HAP-1 (cell line): Measurements from ENCODE around the gene CSTB.

ENCODE experiments used
- DNase-seq, 2 experiments: peaks; one replicate each; pipeline ENCODE4 v3.0.0-alpha.2; 2016 to 2020; ENCODE audit warnings: low spot score in 2 of 2
- H3K27me3 ChIP-seq: fragments of 250-450 bp; sonication (Bioruptor Pico); 2 replicates; pipeline ENCODE4 v1.5.1; 2020; ENCODE audit warnings: low read depth, mild to moderate bottlenecking, moderate library complexity
- H3K36me3 ChIP-seq: fragments of 250-450 bp; sonication (Bioruptor Pico); replicated peaks from 2 replicates; pipeline ENCODE4 v1.5.1; 2020; ENCODE audit warnings: mild to moderate bottlenecking
- H3K4me1 ChIP-seq: fragments of 250-450 bp; sonication (Bioruptor Pico); 2 replicates; pipeline ENCODE4 v1.5.1; 2020; ENCODE audit warnings: mild to moderate bottlenecking
- H3K4me3 ChIP-seq: fragments of 250-450 bp; sonication (Bioruptor Pico); 2 replicates; pipeline ENCODE4 v1.5.1; 2020; ENCODE audit warnings: mild to moderate bottlenecking, moderate library complexity
- H3K9me3 ChIP-seq: fragments of 250-450 bp; sonication (Bioruptor Pico); 2 replicates; pipeline ENCODE4 v1.5.1; 2020; ENCODE audit warnings: mild to moderate bottlenecking, moderate library complexity
- in situ Hi-C: fragments of 300-500 bp; cut with MboI; formaldehyde crosslinking; loops from 3 replicates; pipeline ENCODE4 v1.14.3; 2020; ENCODE audit warnings: low sequenced_read_pairs, inconsistent platforms, mixed read lengths

Gene CSTB

GRCh38 chr21:43736224-43736883, 39.8 kb downstream of the CSTB start:
- DNase-seq = no peak
- no peaks in the 10 kb centered on the region for H3K27me3 ChIP-seq
- H3K4me3 ChIP-seq = no peak overlapping the region
- H3K9me3 ChIP-seq = no peaks in the 10 kb centered on the region
- peaks cover 3% of the 10 kb centered on the region; the same call in 1 of the 2 replicates for H3K36me3 ChIP-seq
- in situ Hi-C loops = no loop called here
- H3K4me1 ChIP-seq = no peaks in the 10 kb centered on the region

GRCh38 chr21:43735236-43736091, 40.6 kb downstream of the CSTB start:
- no peaks in the 10 kb centered on the region for H3K4me1 ChIP-seq
- in situ Hi-C loops = no loop called here
- no peak for DNase-seq
- no peaks in the 10 kb centered on the region for H3K27me3 ChIP-seq
- H3K36me3 ChIP-seq = peaks cover 3% of the 10 kb centered on the region; the same call in 1 of the 2 replicates
- no peaks in the 10 kb centered on the region for H3K9me3 ChIP-seq
- no peak overlapping the region for H3K4me3 ChIP-seq

GRCh38 chr21:43734928-43735229, 41.2 kb downstream of the CSTB start:
- DNase-seq = no peak
- Histone ChIP-seq H3K36me3 (peaks cover 3% of the 10 kb centered on the region; the same call in 1 of the 2 replicates), H3K4me3 (no peak overlapping the region), H3K9me3 (no peaks in the 10 kb centered on the region), H3K27me3 (no peaks in the 10 kb centered on the region), H3K4me1 (no peaks in the 10 kb centered on the region; the same call in 1 of the 2 replicates)
- in situ Hi-C loops = no loop called here

GRCh38 chr21:43734131-43734927, 41.8 kb downstream of the CSTB start:
- no peak for DNase-seq
- Histone ChIP-seq H3K27me3 (no peaks in the 10 kb centered on the region), H3K9me3 (no peaks in the 10 kb centered on the region), H3K4me3 (no peak overlapping the region), H3K4me1 (no peaks in the 10 kb centered on the region; the same call in 1 of the 2 replicates), H3K36me3 (peaks cover 3% of the 10 kb centered on the region; the same call in 1 of the 2 replicates)
- in situ Hi-C loops = no loop called here

GRCh38 chr21:43733529-43734071, 42.5 kb downstream of the CSTB start:
- in situ Hi-C loops = no loop called here
- no peak for DNase-seq
- H3K36me3 ChIP-seq = peaks cover 3% of the 10 kb centered on the region; the same call in 1 of the 2 replicates
- H3K9me3 ChIP-seq = no peaks in the 10 kb centered on the region
- no peaks in the 10 kb centered on the region; the same call in 1 of the 2 replicates for H3K4me1 ChIP-seq
- H3K4me3 ChIP-seq = no peak overlapping the region
- no peaks in the 10 kb centered on the region for H3K27me3 ChIP-seq

GRCh38 chr21:43733060-43733459, 43.0 kb downstream of the CSTB start:
- in situ Hi-C loops = no loop called here
- H3K4me3 ChIP-seq = no peak overlapping the region
- DNase-seq = no peak
- peaks cover 3% of the 10 kb centered on the region for H3K4me1 ChIP-seq
- H3K9me3 ChIP-seq = no peaks in the 10 kb centered on the region
- peaks cover under 1% of the 10 kb centered on the region; the same call in 1 of the 2 replicates for H3K36me3 ChIP-seq
- no peaks in the 10 kb centered on the region for H3K27me3 ChIP-seq

- Histone ChIP-seq H3K4me3 (no peak overlapping the region), H3K36me3 (no peaks in the 10 kb centered on the region; the same call in 1 of the 2 replicates), H3K27me3 (no peaks in the 10 kb centered on the region), H3K4me1 (peaks cover 8% of the 10 kb centered on the region), H3K9me3 (no peaks in the 10 kb centered on the region)
- no peak for DNase-seq
- in situ Hi-C loops = no loop called here
These were observed 44.0 kb downstream of the CSTB start for GRCh38 chr21:43731891-43732711.

- Histone ChIP-seq H3K4me1 (peaks cover 8% of the 10 kb centered on the region), H3K36me3 (no peaks in the 10 kb centered on the region; the same call in 1 of the 2 replicates), H3K4me3 (no peak overlapping the region), H3K9me3 (no peaks in the 10 kb centered on the region), H3K27me3 (no peaks in the 10 kb centered on the region)
- DNase-seq = no peak
- in situ Hi-C loops = no loop called here
These were observed 44.6 kb downstream of the CSTB start for GRCh38 chr21:43731476-43731875.

- H3K4me1 ChIP-seq = peaks cover 8% of the 10 kb centered on the region
- no peaks in the 10 kb centered on the region for H3K9me3 ChIP-seq
- peak overlapping the region; percentile 62 for H3K4me3 ChIP-seq
- in situ Hi-C loops = loop anchor here (10.0 kb wide), 1 partner anchor 46 kb away; the partner anchor contains the start of gene CSTB
- peaks cover 5% of the 10 kb centered on the region for H3K36me3 ChIP-seq
- no peaks in the 10 kb centered on the region for H3K27me3 ChIP-seq
- peak; percentile 82 to 92 for DNase-seq
These were observed 47.4 kb downstream of the CSTB start for GRCh38 chr21:43728467-43729390.

- H3K9me3 ChIP-seq = no peaks in the 10 kb centered on the region
- no peak for DNase-seq
- H3K27me3 ChIP-seq = no peaks in the 10 kb centered on the region
- in situ Hi-C loops = loop anchor here (10.0 kb wide), 1 partner anchor 47 kb away; the partner anchor contains the start of gene CSTB
- H3K36me3 ChIP-seq = peaks cover 10% of the 10 kb centered on the region
- peaks cover 8% of the 10 kb centered on the region for H3K4me1 ChIP-seq
- H3K4me3 ChIP-seq = peak overlapping the region; percentile 62
These were observed 48.0 kb downstream of the CSTB start for GRCh38 chr21:43728154-43728466.

GRCh38 chr21:43727519-43728153, 48.5 kb downstream of the CSTB start:
- in situ Hi-C loops = loop anchor here (10.0 kb wide), 1 partner anchor 47 kb away; the partner anchor contains the start of gene CSTB
- peaks cover 10% of the 10 kb centered on the region for H3K36me3 ChIP-seq
- H3K4me1 ChIP-seq = peaks cover 8% of the 10 kb centered on the region
- H3K4me3 ChIP-seq = peak overlapping the region; percentile 62
- no peaks in the 10 kb centered on the region for H3K9me3 ChIP-seq
- DNase-seq = no peak
- H3K27me3 ChIP-seq = no peaks in the 10 kb centered on the region
